GM13976 (cell line): Measurements from ENCODE around the gene CWF19L1.

Experiments
- DNase-seq: peaks from one replicate; pipeline ENCODE4 v3.0.0; 2012; ENCODE audit warnings: low spot score
- CTCF ChIP-seq: IDR thresholded peaks from 2 replicates; pipeline ENCODE4 v1.5.1; 2012; ENCODE audit warnings: borderline replicate concordance, mild to moderate bottlenecking; ENCODE audit not compliant: insufficient read depth; ENCODE audit errors: extremely low read depth, missing control alignments, control extremely low read depth
- in situ Hi-C: fragments of 300-500 bp; cut with MboI; formaldehyde crosslinking; loops from one replicate; pipeline ENCODE4 v1.12.0; 2022; ENCODE audit warnings: low sequenced_read_pairs, mixed read lengths, inconsistent platforms; ENCODE audit not compliant: unreplicated experiment

The CWF19L1 gene

DNA sequence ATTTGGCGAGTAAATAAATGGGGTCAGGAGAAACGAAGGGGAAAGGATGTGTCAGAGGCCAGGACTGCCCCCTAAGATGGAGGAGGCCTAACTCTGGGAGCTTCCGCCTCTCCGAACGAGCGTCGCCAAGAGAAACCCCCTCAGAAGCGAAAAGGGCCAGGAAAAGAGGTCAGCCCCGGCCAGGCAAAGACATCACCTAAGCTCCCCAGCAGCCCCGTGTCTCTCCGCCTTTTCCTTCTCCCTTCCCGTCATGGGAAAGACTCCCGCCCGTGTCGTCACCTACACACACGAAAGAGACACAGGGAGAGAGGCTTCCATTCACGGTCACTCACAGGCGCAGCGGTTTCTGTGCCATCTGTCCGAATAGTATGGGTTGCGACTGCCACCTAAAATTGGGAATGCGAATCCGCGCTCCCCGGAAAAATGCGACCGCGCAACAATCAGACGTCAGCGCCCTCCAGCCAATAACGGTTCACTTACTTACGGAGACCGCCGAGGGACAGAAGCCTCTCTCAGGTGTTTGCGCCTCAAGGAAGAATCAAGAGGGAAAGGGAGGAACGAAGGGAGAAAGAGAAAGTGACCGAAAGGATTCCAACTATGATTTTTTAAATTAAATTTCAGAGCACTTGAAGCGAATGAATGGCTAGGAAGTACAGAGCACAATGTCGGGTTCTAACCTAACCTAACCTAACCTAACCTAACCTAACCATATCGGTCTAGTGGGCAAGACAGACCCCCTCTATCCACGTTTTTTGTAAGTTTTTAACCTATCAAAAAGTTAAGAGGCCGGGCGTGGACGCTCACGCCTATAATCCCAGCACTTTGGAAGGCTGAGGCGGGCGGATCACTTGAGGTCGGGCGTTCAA lies at the start of gene CWF19L1:
CWF19L1 (minus strand) TSS at position 400 of the 866 bp plus-strand sequence; CDS start at position 355, 45 bp downstream.
- TF ChIP-seq CTCF = no peak
- in situ Hi-C loops = no loop called here
- peak; percentile 85 for DNase-seq

- TF ChIP-seq CTCF = no peak
- no peak for DNase-seq
- in situ Hi-C loops = no loop called here
Measured at GRCh38 chr10:100315615-100316014, 48.2 kb upstream of the CWF19L1 start.

DNA sequence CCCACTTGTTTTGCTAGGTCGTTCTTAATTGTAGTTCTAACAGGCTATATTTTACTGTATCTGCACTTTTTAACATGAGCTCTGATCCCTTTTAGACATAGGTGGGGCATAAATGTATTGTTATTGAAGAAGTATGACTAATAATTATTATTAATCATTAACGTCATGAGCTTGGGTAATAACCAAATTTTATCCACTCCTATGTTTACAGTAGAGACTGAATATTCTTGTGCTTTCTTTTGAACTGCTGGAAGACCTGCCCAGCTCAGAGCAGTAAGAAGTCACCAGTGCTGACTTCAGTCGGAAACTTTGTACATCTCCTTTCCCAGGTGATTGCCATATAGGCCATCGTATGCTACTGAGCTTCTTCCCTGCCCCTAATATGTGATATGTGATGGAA lies 43.9 kb upstream of the CWF19L1 start:
- DNase-seq = no peak
- in situ Hi-C loops = no loop called here
- no peak for TF ChIP-seq CTCF

GRCh38 chr10:100307684-100308083 lies 40.2 kb upstream of the CWF19L1 start:
- TF ChIP-seq CTCF = no peak
- in situ Hi-C loops = no loop called here
- DNase-seq = no peak

DNA sequence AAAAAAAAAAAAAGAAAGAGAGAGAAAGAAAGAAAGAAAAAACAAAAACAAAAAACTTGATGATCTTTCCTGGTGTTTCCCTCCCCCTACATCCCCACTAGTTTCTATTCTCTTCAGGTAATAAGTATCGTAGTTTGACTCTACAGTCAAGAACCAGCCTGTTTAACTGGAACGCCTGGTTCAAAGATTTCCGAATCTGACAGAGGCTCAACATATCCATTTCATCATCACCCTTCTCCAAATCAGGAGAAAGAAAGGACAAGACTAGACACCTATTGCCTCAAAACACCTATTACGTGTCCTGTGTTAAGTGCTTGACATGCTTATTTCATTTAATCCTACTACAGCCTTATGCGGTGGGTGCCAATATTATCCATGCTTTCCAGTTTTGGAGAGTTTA lies 39.4 kb upstream of the CWF19L1 start:
- in situ Hi-C loops = no loop called here
- DNase-seq = no peak
- no peak for TF ChIP-seq CTCF

- in situ Hi-C loops = no loop called here
- no peak for TF ChIP-seq CTCF
- no peak for DNase-seq
Measured at GRCh38 chr10:100304414-100304813, 37.0 kb upstream of the CWF19L1 start.
